ENCODE measurements around the gene GJB3. TPM values are rescaled to one million over a fixed set of nuclear protein-coding genes. Genes with fewer than 3 reads are reported as not detected.

The GJB3 gene
- total and polyA plus RNA-seq, 2 of the 13 experiments (the other 11 are each of a cell fraction or from before 2014, with no cell fraction given) = not detected

DNA sequence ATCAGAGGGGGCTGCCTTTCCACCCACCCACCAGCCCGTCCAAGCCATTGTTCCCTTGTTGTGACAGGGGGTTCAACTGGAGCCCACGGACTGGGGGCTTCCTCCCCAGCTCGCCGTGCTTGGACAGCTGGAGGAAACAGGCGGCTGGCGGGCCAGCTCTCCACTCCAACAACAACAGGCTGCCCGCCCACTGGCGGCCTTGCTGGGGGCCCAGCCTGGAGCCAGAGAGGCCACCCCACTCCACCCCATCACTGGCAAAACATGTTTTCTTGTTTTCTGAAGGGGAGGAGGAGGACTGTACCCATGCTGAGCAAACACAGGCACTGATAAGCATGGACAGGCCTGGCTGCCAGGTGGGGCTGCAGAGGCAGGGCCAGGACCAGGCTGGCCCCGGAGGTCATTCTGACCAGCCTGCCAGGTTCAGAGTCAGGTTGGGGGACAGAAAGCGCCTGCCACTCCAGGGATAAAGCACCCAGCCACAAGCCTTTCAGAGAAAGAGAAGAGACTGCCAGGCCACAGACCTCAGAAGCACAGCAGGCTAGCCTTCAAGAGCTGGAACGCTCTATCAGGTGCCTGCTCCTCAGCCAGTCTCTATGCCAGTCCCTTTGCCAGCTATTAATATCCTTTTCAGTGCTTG lies 44.6 kb downstream of the GJB3 start (continued):
- TF ChIP-seq FOXP4 (CRISPR knock-in tag; IDR thresholded peaks at IDR 0.05) = peak; percentile 98
- peak; percentile 45; the same call in 1 of the 2 replicates for TF ChIP-seq RXRB (CRISPR knock-in tag; IDR thresholded peaks at IDR 0.05; ENCODE audit: borderline replicate concordance)
- no peak for TF ChIP-seq SIX4 (CRISPR knock-in tag; IDR thresholded peaks at IDR 0.05)
- TF ChIP-seq THAP9 (CRISPR knock-in tag; IDR thresholded peaks at IDR 0.05; ENCODE audit: borderline replicate concordance) = peak; percentile 68; the same call in 1 of the 2 replicates
- TF ChIP-seq, protein P1, sequence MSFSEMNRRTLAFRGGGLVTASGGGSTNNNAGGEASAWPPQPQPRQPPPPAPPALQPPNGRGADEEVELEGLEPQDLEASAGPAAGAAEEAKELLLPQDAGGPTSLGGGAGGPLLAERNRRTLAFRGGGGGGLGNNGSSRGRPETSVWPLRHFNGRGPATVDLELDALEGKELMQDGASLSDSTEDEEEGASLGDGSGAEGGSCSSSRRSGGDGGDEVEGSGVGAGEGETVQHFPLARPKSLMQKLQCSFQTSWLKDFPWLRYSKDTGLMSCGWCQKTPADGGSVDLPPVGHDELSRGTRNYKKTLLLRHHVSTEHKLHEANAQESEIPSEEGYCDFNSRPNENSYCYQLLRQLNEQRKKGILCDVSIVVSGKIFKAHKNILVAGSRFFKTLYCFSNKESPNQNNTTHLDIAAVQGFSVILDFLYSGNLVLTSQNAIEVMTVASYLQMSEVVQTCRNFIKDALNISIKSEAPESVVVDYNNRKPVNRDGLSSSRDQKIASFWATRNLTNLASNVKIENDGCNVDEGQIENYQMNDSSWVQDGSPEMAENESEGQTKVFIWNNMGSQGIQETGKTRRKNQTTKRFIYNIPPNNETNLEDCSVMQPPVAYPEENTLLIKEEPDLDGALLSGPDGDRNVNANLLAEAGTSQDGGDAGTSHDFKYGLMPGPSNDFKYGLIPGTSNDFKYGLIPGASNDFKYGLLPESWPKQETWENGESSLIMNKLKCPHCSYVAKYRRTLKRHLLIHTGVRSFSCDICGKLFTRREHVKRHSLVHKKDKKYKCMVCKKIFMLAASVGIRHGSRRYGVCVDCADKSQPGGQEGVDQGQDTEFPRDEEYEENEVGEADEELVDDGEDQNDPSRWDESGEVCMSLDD (CRISPR knock-in tag; IDR thresholded peaks at IDR 0.05; ENCODE audit: borderline replicate concordance) = no peak
- no peak for TF ChIP-seq ZNF326 (CRISPR knock-in tag; IDR thresholded peaks at IDR 0.05; ENCODE audit: borderline replicate concordance)
- TF ChIP-seq TCF12 (IDR thresholded peaks at IDR 0.05) = no peak
- TF ChIP-seq TCF12 (CRISPR knock-in tag; IDR thresholded peaks at IDR 0.05) = 0 out of 2 replicates have a peak, but pooled peaks have one; percentile 29
- TF ChIP-seq TEAD3 (CRISPR knock-in tag; optimal IDR thresholded peaks at IDR 0.05; ENCODE audit: borderline replicate concordance) = peak; percentile 33
- TF ChIP-seq ZKSCAN5 (CRISPR knock-in tag; IDR thresholded peaks at IDR 0.05) = peak; percentile 24; the same call in 1 of the 2 replicates
- TF ChIP-seq ZNF234 (CRISPR knock-in tag; conservative IDR thresholded peaks at IDR 0.05) = no peak
- no peak for TF ChIP-seq FOXK2 (IDR thresholded peaks at IDR 0.05)
- no peak for TF ChIP-seq ZNF230 (CRISPR knock-in tag; IDR thresholded peaks at IDR 0.05)
- TF ChIP-seq GMEB1 (CRISPR knock-in tag; IDR thresholded peaks at IDR 0.05; ENCODE audit: borderline replicate concordance) = peak; percentile 41; the same call in 1 of the 2 replicates
- TF ChIP-seq ZNF225 (CRISPR knock-in tag; IDR thresholded peaks at IDR 0.05) = no peak
- TF ChIP-seq MTF1 (CRISPR knock-in tag; IDR thresholded peaks at IDR 0.05) = no peak
- no peak for TF ChIP-seq ZNF33B (CRISPR knock-in tag; IDR thresholded peaks at IDR 0.05)
- TF ChIP-seq, protein P2, sequence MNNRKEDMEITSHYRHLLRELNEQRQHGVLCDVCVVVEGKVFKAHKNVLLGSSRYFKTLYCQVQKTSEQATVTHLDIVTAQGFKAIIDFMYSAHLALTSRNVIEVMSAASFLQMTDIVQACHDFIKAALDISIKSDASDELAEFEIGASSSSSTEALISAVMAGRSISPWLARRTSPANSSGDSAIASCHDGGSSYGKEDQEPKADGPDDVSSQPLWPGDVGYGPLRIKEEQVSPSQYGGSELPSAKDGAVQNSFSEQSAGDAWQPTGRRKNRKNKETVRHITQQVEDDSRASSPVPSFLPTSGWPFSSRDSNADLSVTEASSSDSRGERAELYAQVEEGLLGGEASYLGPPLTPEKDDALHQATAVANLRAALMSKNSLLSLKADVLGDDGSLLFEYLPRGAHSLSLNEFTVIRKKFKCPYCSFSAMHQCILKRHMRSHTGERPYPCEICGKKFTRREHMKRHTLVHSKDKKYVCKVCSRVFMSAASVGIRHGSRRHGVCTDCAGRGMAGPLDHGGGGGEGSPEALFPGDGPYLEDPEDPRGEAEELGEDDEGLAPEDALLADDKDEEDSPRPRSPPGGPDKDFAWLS (CRISPR knock-in tag; IDR thresholded peaks at IDR 0.05; ENCODE audit: borderline replicate concordance) = no peak
- TF ChIP-seq KLF15 (CRISPR knock-in tag; IDR thresholded peaks at IDR 0.05; ENCODE audit: borderline replicate concordance) = no peak
